Measurements from ENCODE around the gene MGST3.

The MGST3 gene

GRCh38 chr1:165683848-165684485 lies 52.9 kb downstream of the MGST3 start:
- Histone ChIP-seq H3K4me2 (ENCODE audit: low read depth, low read length, poor library complexity, severe bottlenecking) (no peak overlapping the region), H3K4me3 (ENCODE audit: insufficient read depth, low read length, poor library complexity, severe bottlenecking) (no peak overlapping the region), H3F3A (ENCODE audit: insufficient read depth) (no peaks in the 10 kb centered on the region), H3K27ac (ENCODE audit: low read depth, low read length) (no peak overlapping the region), H3K9me2 (replicated peaks; ENCODE audit: insufficient read depth, low read length) (no peaks in the 10 kb centered on the region), H3K36me3 (ENCODE audit: low read length) (peaks cover 17% of the 10 kb centered on the region; the same call in 1 of the 2 replicates), H3K27me3 (ENCODE audit: low read length) (no peaks in the 10 kb centered on the region), H3K79me2 (ENCODE audit: insufficient read depth, low read length) (peaks cover 44% of the 10 kb centered on the region), H3K9me3 (ENCODE audit: insufficient read depth, low read length) (no peaks in the 10 kb centered on the region), H2AFZ (ENCODE audit: low read depth, low read length, severe bottlenecking) (no peak overlapping the region), H3K9ac (ENCODE audit: low read length) (no peak overlapping the region), H4K20me1 (ENCODE audit: low read depth, low read length) (no peaks in the 10 kb centered on the region)
- TF ChIP-seq EZH2phosphoT487 (conservative IDR thresholded peaks at IDR 0.05; ENCODE audit: low read length), result no peak
- TF ChIP-seq CTCF (IDR thresholded peaks at IDR 0.05; ENCODE audit: insufficient read depth, low read length, poor library complexity, severe bottlenecking), result no peak

GRCh38 chr1:165686121-165686970 lies 55.3 kb downstream of the MGST3 start:
- 0 out of 2 replicates have a peak overlapping the region, but pooled peaks have one; percentile 11 for H3K27ac ChIP-seq (ENCODE audit: low read depth, low read length)
- H3K9ac ChIP-seq (ENCODE audit: low read length), result 0 out of 2 replicates have a peak overlapping the region, but pooled peaks have one; percentile 4
- no peaks in the 10 kb centered on the region for H4K20me1 ChIP-seq (ENCODE audit: low read depth, low read length)
- peaks cover 47% of the 10 kb centered on the region for H3K79me2 ChIP-seq (ENCODE audit: insufficient read depth, low read length)
- H3F3A ChIP-seq (ENCODE audit: insufficient read depth), result no peaks in the 10 kb centered on the region
- H3K4me3 ChIP-seq (ENCODE audit: insufficient read depth, low read length, poor library complexity, severe bottlenecking), result no peak overlapping the region
- H3K27me3 ChIP-seq (ENCODE audit: low read length), result no peaks in the 10 kb centered on the region
- TF ChIP-seq CTCF (IDR thresholded peaks at IDR 0.05; ENCODE audit: insufficient read depth, low read length, poor library complexity, severe bottlenecking) (no peak), EZH2phosphoT487 (conservative IDR thresholded peaks at IDR 0.05; ENCODE audit: low read length) (no peak)
- H3K9me3 ChIP-seq (ENCODE audit: insufficient read depth, low read length), result no peaks in the 10 kb centered on the region
- H3K4me2 ChIP-seq (ENCODE audit: low read depth, low read length, poor library complexity, severe bottlenecking), result peak overlapping the region; percentile 47
- no peaks in the 10 kb centered on the region for H3K9me2 ChIP-seq (replicated peaks; ENCODE audit: insufficient read depth, low read length)
- no peak overlapping the region for H2AFZ ChIP-seq (ENCODE audit: low read depth, low read length, severe bottlenecking)
- peaks cover 4% of the 10 kb centered on the region; the same call in 1 of the 2 replicates for H3K36me3 ChIP-seq (ENCODE audit: low read length)

GRCh38 chr1:165686971-165687433 lies 56.0 kb downstream of the MGST3 start:
- Histone ChIP-seq H3F3A (ENCODE audit: insufficient read depth) (no peaks in the 10 kb centered on the region), H3K9me2 (replicated peaks; ENCODE audit: insufficient read depth, low read length) (no peaks in the 10 kb centered on the region), H3K79me2 (ENCODE audit: insufficient read depth, low read length) (peaks cover 47% of the 10 kb centered on the region), H3K4me2 (ENCODE audit: low read depth, low read length, poor library complexity, severe bottlenecking) (peak overlapping the region; percentile 47), H3K36me3 (ENCODE audit: low read length) (peaks cover under 1% of the 10 kb centered on the region; the same call in 1 of the 2 replicates), H3K9me3 (ENCODE audit: insufficient read depth, low read length) (no peaks in the 10 kb centered on the region), H3K27ac (ENCODE audit: low read depth, low read length) (0 out of 2 replicates have a peak overlapping the region, but pooled peaks have one; percentile 11), H3K27me3 (ENCODE audit: low read length) (no peaks in the 10 kb centered on the region), H3K4me3 (ENCODE audit: insufficient read depth, low read length, poor library complexity, severe bottlenecking) (no peak overlapping the region), H2AFZ (ENCODE audit: low read depth, low read length, severe bottlenecking) (no peak overlapping the region), H3K9ac (ENCODE audit: low read length) (0 out of 2 replicates have a peak overlapping the region, but pooled peaks have one; percentile 4), H4K20me1 (ENCODE audit: low read depth, low read length) (no peaks in the 10 kb centered on the region)
- TF ChIP-seq CTCF (IDR thresholded peaks at IDR 0.05; ENCODE audit: insufficient read depth, low read length, poor library complexity, severe bottlenecking) (no peak), EZH2phosphoT487 (conservative IDR thresholded peaks at IDR 0.05; ENCODE audit: low read length) (no peak)
